Measurements from ENCODE around the gene TBX10.

The TBX10 gene

DNA sequence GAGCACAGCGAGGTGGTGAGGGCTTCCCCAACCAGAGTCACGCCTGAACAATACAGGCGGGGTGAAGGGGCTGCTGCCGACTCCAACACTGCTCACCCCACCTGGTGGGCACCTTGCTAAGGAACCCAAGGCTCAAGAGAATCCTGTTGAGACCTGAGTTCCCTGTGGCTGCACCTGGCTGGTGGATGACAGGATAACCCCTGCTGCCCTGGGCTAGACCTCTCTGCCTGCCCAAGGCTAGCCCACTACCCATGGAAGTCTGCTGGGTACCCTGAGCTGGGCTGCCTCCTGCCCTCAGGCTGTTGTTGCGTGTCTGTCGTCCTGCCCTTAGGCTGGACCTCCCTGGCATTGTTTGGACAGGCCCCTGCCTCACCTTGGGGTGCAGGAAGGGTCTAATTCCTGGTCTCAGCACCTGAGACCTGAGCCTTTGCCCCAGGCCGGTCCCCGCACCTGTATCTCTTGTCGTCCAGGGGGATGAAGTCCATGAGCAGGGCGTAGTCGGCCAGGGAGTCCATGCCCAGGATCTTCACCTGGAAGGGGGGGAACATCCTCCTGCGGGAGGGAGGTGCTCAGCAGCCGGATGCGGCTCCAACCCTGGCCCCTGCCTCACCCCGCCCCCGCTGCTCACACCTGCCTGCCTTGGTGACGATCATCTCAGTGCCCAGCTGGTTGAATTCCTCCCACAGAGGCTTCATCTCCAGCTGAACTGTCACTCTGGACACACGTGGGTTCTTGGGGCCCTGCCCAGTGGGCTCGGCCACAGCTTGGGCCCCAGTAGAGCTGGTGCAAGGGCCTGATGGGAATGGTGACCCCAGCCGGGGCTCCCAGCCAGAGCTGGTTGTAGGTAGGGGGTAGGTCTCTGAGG, 5.0 kb downstream of the TBX10 start:
- ChIA-PET CTCF (interaction anchor here (1.3 to 2.2 kb wide), 3 partner anchors 14 to 26 kb away, joined by 3 to 5 read pairs (median 4); no protein-coding TSS in a partner anchor), POLR2A (no interaction called here)
- TF ChIP-seq, protein P1, sequence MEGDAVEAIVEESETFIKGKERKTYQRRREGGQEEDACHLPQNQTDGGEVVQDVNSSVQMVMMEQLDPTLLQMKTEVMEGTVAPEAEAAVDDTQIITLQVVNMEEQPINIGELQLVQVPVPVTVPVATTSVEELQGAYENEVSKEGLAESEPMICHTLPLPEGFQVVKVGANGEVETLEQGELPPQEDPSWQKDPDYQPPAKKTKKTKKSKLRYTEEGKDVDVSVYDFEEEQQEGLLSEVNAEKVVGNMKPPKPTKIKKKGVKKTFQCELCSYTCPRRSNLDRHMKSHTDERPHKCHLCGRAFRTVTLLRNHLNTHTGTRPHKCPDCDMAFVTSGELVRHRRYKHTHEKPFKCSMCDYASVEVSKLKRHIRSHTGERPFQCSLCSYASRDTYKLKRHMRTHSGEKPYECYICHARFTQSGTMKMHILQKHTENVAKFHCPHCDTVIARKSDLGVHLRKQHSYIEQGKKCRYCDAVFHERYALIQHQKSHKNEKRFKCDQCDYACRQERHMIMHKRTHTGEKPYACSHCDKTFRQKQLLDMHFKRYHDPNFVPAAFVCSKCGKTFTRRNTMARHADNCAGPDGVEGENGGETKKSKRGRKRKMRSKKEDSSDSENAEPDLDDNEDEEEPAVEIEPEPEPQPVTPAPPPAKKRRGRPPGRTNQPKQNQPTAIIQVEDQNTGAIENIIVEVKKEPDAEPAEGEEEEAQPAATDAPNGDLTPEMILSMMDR (IDR thresholded peaks at IDR 0.05; ENCODE audit: insufficient read depth, low read length, missing control alignments) = no peak
- no peak for DNase-seq (ENCODE audit: low read depth, low spot score)
- no peak overlapping the region for H3K4me3 ChIP-seq (ENCODE audit: low read depth, low read length)

DNA sequence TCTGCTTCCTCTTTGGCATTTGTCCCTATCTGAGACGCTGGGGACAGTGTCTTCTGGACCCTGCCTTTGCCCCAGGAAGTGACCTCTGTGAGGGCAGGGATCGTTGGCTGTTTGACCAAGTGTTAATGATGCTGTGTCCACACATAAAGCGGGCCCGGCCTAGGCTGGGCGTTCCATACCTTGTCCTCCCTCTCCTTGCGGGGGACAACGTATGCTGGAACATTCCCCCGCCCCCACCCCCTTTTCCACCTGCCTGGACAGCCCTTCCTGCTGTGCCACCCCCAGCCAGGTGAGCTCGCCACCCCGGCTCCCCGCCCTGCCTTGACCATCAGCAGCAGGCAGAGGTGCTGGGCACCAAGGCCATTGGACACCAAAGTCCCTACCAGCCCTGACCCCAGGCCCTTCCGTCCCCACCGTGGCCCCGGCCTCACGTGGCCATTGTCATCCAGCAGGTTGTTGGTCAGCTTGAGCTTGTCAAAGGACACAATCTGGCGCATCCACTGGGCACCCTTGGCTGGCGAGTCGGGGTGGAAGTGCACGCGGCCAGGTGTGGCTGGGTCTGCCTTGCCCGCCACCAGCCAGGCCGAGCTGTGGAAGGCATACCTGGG, 5.7 kb downstream of the TBX10 start:
- TF ChIP-seq, protein P1 (IDR thresholded peaks at IDR 0.05; ENCODE audit: insufficient read depth, low read length, missing control alignments) = no peak
- DNase-seq (ENCODE audit: low read depth, low spot score) = no peak
- POLR2A ChIA-PET = no interaction called here
- CTCF ChIA-PET = interaction anchor here (0.7 to 1.5 kb wide), 5 partner anchors 15 to 41 kb away, joined by 3 to 4 read pairs (median 3); partner anchors contain the start of gene ALDH3B2
- no peak overlapping the region for H3K4me3 ChIP-seq (ENCODE audit: low read depth, low read length)

DNA sequence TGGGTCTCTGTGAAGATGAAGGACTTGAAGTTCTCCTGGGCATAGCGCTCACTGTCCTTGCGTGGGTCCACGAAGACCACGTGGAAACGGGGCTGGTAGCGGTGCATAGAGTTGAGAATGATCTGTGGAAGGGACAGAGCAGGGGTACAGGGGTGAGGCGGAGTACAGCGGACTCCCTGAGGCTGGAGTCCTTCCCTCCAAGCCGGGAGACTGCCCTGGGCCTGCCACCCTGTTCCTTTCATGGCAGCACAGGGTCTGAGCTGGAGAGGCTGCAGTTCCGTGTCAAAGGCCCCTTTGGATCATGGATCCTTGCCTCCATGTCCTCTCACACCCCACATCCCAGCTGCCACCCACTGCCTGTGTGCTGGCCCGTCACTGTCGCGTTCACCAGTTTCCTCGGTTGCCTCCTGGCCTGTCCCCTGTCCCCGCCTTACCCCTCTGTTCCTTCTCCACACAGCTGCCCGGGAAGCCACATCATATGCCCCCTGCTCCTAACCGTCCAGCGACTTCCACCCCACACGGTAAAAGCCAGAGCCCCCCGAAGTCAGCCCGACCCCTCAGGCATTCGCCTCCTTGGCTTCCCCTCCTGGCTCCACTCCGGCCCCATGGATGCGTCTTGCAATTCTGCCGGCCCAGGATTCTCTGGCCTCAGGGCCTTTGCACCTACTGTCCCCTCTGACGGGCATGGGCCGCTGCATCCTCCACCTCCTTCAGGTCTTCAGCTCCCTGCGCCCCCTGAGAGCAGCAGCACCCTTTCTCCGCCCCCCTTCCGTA, 6.4 kb downstream of the TBX10 start:
- DNase-seq (ENCODE audit: low read depth, low spot score) = no peak
- POLR2A ChIA-PET = no interaction called here
- H3K4me3 ChIP-seq (ENCODE audit: low read depth, low read length) = no peak overlapping the region
- TF ChIP-seq, protein P1 (IDR thresholded peaks at IDR 0.05; ENCODE audit: insufficient read depth, low read length, missing control alignments) = no peak
- CTCF ChIA-PET = interaction anchor here (0.7 to 1.5 kb wide), 6 partner anchors 10 to 41 kb away, joined by 3 to 4 read pairs (median 3); partner anchors contain the start of gene ALDH3B2

DNA sequence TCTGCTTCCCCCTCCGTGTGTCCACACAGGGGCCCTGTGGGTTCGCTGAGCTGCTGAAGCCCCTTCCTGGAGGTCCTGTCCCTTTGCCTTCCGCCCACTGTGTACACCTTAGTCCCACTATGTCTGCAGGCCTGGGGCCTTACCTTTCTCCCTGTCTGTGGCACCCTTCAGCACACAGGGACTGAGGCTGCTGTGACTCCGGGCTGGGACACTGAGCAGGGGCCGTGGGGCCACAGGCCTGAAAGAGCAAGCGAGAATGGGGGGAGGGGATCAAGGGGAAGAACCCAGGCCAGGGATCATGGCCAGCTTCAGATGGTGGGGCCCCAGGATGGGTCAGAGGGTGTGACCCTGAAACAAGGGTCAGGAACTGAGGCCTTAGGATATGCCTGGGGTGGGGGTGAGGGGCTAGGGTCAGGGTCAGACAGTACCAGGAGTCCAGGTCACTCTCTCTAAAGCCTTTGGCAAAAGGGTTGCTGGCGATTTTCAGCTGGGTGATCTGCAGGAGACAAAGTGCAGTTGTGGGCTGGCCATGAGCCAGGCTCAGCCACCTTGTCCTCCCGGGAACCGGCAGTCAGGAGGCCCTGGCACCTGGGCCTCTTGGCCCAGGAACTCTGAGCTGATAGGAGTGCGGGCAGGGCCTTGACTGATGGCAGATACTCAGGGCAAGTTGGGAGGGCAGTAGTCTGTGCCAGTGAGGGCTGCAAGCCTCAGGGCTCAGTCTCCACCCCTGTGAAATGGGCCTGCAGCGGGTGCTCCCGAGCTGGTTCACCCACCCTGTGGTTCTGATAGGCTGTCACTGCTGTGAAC, 7.2 kb downstream of the TBX10 start:
- TF ChIP-seq, protein P1 (IDR thresholded peaks at IDR 0.05; ENCODE audit: insufficient read depth, low read length, missing control alignments) = no peak
- no peak overlapping the region for H3K4me3 ChIP-seq (ENCODE audit: low read depth, low read length)
- ChIA-PET CTCF (interaction anchor here (0.7 to 1.8 kb wide), 2 partner anchors 10 to 170 kb away, joined by 3 to 5 read pairs; no protein-coding TSS in a partner anchor), POLR2A (no interaction called here)
- DNase-seq (ENCODE audit: low read depth, low spot score) = no peak

DNA sequence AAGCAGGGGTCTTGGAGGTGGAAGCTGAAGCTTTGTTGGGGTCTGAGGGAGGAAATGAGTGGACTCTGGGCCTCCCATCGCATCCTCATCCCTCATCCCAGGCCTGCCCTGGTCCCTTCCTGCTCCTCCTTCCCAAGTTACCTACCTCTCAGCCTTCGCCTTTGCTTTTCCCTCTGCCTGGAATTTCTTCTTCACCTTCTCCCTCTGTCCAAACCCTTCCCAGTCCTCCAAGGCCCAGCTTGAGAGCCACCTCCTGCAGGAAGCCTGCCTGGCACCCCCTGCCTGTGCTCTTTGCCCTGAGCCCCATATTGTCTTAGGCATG, 7.7 kb downstream of the TBX10 start:
- ChIA-PET POLR2A (no interaction called here), CTCF (interaction anchor here (1.8 to 6.3 kb wide), 2 partner anchors 27 to 171 kb away, joined by 5 to 101 read pairs; no protein-coding TSS in a partner anchor)
- TF ChIP-seq, protein P1 (IDR thresholded peaks at IDR 0.05; ENCODE audit: insufficient read depth, low read length, missing control alignments) = no peak
- no peak for DNase-seq (ENCODE audit: low read depth, low spot score)
- H3K4me3 ChIP-seq (ENCODE audit: low read depth, low read length) = no peak overlapping the region

Measured in AG04449 (cell line).